HG03045 (cell line): ENCODE measurements around the gene SNX20.

Experiments used
- ATAC-seq: cut with Tn5 transposase; IDR thresholded peaks from one replicate; pipeline ENCODE4 v1.9.1; 2021; ENCODE audit warnings: mild to moderate bottlenecking, moderate library complexity; ENCODE audit not compliant: unreplicated experiment

Gene SNX20

GRCh38 chr16:50664270-50664669, 16.8 kb downstream of the SNX20 start:
- ATAC-seq: no peak

- ATAC-seq: no peak
Measured at GRCh38 chr16:50662306-50662940, 18.7 kb downstream of the SNX20 start.

GRCh38 chr16:50659806-50660205, 21.3 kb downstream of the SNX20 start:
- ATAC-seq: no peak

- no peak for ATAC-seq
Measured at GRCh38 chr16:50657241-50657640, 23.9 kb downstream of the SNX20 start.

GRCh38 chr16:50655558-50656055, 25.5 kb downstream of the SNX20 start:
- no peak for ATAC-seq

- ATAC-seq: no peak
Measured at GRCh38 chr16:50653633-50654519, 27.2 kb downstream of the SNX20 start.

- ATAC-seq: no peak
Measured at GRCh38 chr16:50652836-50653425, 28.2 kb downstream of the SNX20 start.

GRCh38 chr16:50651835-50652438, 29.2 kb downstream of the SNX20 start:
- no peak for ATAC-seq

GRCh38 chr16:50646345-50646744, 34.8 kb downstream of the SNX20 start:
- no peak for ATAC-seq

GRCh38 chr16:50645563-50646220, 35.4 kb downstream of the SNX20 start:
- ATAC-seq: no peak

GRCh38 chr16:50644729-50645128, 36.4 kb downstream of the SNX20 start:
- ATAC-seq: no peak

GRCh38 chr16:50644245-50644644, 36.9 kb downstream of the SNX20 start:
- ATAC-seq: no peak

GRCh38 chr16:50643192-50643591, 37.9 kb downstream of the SNX20 start:
- no peak for ATAC-seq

GRCh38 chr16:50642349-50642748, 38.8 kb downstream of the SNX20 start:
- no peak for ATAC-seq

- no peak for ATAC-seq
Measured at GRCh38 chr16:50641818-50642187, 39.3 kb downstream of the SNX20 start.

- ATAC-seq: no peak
Measured at GRCh38 chr16:50640919-50641817, 39.9 kb downstream of the SNX20 start.

GRCh38 chr16:50640391-50640790, 40.7 kb downstream of the SNX20 start:
- no peak for ATAC-seq

- no peak for ATAC-seq
Measured at GRCh38 chr16:50638816-50639670, 42.1 kb downstream of the SNX20 start.
